DOHH2 (cell line): ENCODE measurements around the gene GPC6.

Source experiments
- EZH2phosphoT487 ChIP-seq: fragments of 200-600 bp; sonication (generic); IDR thresholded peaks from 2 replicates; pipeline ENCODE4 v1.6.1; 2017; ENCODE audit warnings: borderline replicate concordance, mild to moderate bottlenecking, antibody characterized with exemption, low read length, moderate library complexity, mixed read lengths
- TF ChIP-seq, protein P1 (sequence below): fragments of 200-600 bp; sonication (generic); IDR thresholded peaks from one replicate; pipeline ENCODE4 v1.5.1; 2014; ENCODE audit warnings: antibody characterized with exemption, mild to moderate bottlenecking, low read depth, low read length; ENCODE audit not compliant: poor library complexity, severe bottlenecking

DNA sequence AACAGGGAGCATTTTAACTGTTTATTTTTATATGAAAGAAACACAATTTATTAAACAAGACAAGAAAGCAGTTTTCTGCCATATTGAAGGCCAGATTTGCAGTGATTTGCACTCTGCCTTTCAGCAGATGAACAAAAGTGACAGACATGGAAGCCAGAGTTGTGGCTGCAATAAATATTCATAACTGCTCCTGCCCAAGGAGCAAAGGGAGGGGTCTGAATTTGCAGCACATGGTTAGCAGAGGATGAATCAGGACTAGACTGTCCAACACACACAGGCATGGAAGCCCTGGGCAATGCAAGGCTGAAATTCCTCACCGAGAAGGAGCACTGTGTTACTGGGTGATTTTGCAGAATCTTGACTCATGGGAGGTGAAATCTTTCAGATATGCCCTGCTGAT lies 834.7 kb downstream of the GPC6 start:
- TF ChIP-seq, protein P1, sequence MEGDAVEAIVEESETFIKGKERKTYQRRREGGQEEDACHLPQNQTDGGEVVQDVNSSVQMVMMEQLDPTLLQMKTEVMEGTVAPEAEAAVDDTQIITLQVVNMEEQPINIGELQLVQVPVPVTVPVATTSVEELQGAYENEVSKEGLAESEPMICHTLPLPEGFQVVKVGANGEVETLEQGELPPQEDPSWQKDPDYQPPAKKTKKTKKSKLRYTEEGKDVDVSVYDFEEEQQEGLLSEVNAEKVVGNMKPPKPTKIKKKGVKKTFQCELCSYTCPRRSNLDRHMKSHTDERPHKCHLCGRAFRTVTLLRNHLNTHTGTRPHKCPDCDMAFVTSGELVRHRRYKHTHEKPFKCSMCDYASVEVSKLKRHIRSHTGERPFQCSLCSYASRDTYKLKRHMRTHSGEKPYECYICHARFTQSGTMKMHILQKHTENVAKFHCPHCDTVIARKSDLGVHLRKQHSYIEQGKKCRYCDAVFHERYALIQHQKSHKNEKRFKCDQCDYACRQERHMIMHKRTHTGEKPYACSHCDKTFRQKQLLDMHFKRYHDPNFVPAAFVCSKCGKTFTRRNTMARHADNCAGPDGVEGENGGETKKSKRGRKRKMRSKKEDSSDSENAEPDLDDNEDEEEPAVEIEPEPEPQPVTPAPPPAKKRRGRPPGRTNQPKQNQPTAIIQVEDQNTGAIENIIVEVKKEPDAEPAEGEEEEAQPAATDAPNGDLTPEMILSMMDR: no peak
- no peak for TF ChIP-seq EZH2phosphoT487
